T-cell (primary cell): ENCODE results near the gene EYA2. TPM values are rescaled to one million over a fixed set of nuclear protein-coding genes. Genes with fewer than 3 reads are reported as not detected.

Experiments used
- ATAC-seq, 4 experiments: fragments of 200-7000 bp in 3 of 4; fragments of 150-1000 bp in 1 of 4; cut with Tn5 transposase; replicated peaks in 1 of 4; 1 replicate in 3 of 4; 2 replicates in 1 of 4; pipeline ENCODE4 v1.10.0; 2021; ENCODE audit warnings: moderate library complexity in 3 of 4, mild to moderate bottlenecking in 2 of 4, moderate number of reproducible peaks in 1 of 4
- CTCF ChIA-PET, 2 donors: fragments of 300-600 bp; sonication (Branson Sonifier 250); formaldehyde crosslinking; loops; one replicate each; lab custom pipeline; 2022; ENCODE audit warnings: antibody characterized with exemption in 2 of 2; lab: Charles Lee
- POLR2A ChIA-PET, 2 donors: fragments of 300-600 bp; sonication (Branson Sonifier 250); formaldehyde crosslinking; loops; one replicate each; lab custom pipeline; 2022; ENCODE audit warnings: antibody characterized with exemption in 2 of 2; lab: Charles Lee
- DNase-seq, 35 experiments: peaks; one replicate each; pipeline versions ENCODE4 v3.0.0 to v3.0.0-alpha.2; 2013 to 2023
- H3K27ac ChIP-seq: one replicate; pipeline ENCODE4 v1.5.1; 2013; ENCODE audit warnings: low read length
- H3K27me3 ChIP-seq, 2 experiments: replicated peaks in 1 of 2; 1 replicate in 1 of 2; 2 replicates in 1 of 2; pipeline versions ENCODE4 v1.6.1 to v1.7.0; 2013; ENCODE audit warnings: low read length in 1 of 2, mixed read lengths in 1 of 2; ENCODE audit not compliant: control insufficient read depth in 2 of 2, insufficient read depth in 2 of 2; ENCODE audit errors: extremely low read depth in 1 of 2
- H3K36me3 ChIP-seq, 2 donors: 1 replicate in 1 of 2; 2 replicates in 1 of 2; pipeline versions ENCODE4 v1.6.1 to v1.7.0; 2013; ENCODE audit warnings: low read length in 1 of 2; ENCODE audit not compliant: control insufficient read depth in 2 of 2, insufficient read depth in 1 of 2; ENCODE audit errors: extremely low read depth in 1 of 2
- H3K4me1 ChIP-seq, 2 experiments: 1 replicate in 1 of 2; 2 replicates in 1 of 2; pipeline versions ENCODE4 v1.6.1 to v1.7.0; 2013; ENCODE audit warnings: low read length in 2 of 2, mixed read lengths in 1 of 2; ENCODE audit not compliant: insufficient read depth in 2 of 2, control insufficient read depth in 1 of 2; ENCODE audit errors: extremely low read depth in 1 of 2
- H3K4me3 ChIP-seq, 2 donors: 1 replicate in 1 of 2; 2 replicates in 1 of 2; pipeline versions ENCODE4 v1.5.1 to v1.7.0; 2013; ENCODE audit warnings: mild to moderate bottlenecking in 2 of 2, low read length in 1 of 2, moderate library complexity in 1 of 2; ENCODE audit not compliant: control insufficient read depth in 1 of 2; ENCODE audit errors: extremely low read depth in 1 of 2
- H3K9me3 ChIP-seq: 2 replicates; pipeline ENCODE4 v1.7.0; 2013
- H3K27ac Mint-ChIP-seq, 2 donors: one replicate each; pipeline ENCODE4 v1.8.0; 2020 to 2021; ENCODE audit warnings: mild to moderate bottlenecking in 2 of 2, mixed read lengths in 2 of 2
- H3K27me3 Mint-ChIP-seq, 2 donors: one replicate each; pipeline ENCODE4 v1.8.0; 2021 to 2022; ENCODE audit warnings: mixed read lengths in 2 of 2
- H3K36me3 Mint-ChIP-seq: one replicate; pipeline ENCODE4 v1.8.0; 2021; ENCODE audit warnings: mixed read lengths
- H3K4me1 Mint-ChIP-seq, 3 donors: one replicate each; pipeline ENCODE4 v1.8.0; 2020 to 2022; ENCODE audit warnings: mixed read lengths in 3 of 3, mild to moderate bottlenecking in 1 of 3
- H3K4me3 Mint-ChIP-seq, 3 donors: one replicate each; pipeline ENCODE4 v1.8.0; 2020 to 2022; ENCODE audit warnings: mild to moderate bottlenecking in 3 of 3, mixed read lengths in 3 of 3, moderate library complexity in 3 of 3
- H3K9me3 Mint-ChIP-seq, 3 donors: one replicate each; pipeline ENCODE4 v1.8.0; 2020 to 2022; ENCODE audit warnings: mixed read lengths in 3 of 3
- whole genome bisulfite sequencing: methylation state at CpG from one replicate; pipeline ENCODE4 v1.1.5; 2013; ENCODE audit warnings: missing lambda C conversion rate; ENCODE audit not compliant: insufficient coverage; 5-methylcytosine and 5-hydroxymethylcytosine counted together
- total RNA-seq, 35 experiments: library from RNA in 6 of 35; stranded (reverse) in 6 of 35; fragments of 120-200 nt in 1 of 35; gene quantifications; one replicate each; pipeline versions ENCODE4 v1.2.1 to v1.2.4 and lab custom pipeline; 2013 to 2026

Gene EYA2
- total RNA-seq, 5 donors from 2014 or later (not counting 1 experiment from before 2014, with no cell fraction given), result not detected

DNA sequence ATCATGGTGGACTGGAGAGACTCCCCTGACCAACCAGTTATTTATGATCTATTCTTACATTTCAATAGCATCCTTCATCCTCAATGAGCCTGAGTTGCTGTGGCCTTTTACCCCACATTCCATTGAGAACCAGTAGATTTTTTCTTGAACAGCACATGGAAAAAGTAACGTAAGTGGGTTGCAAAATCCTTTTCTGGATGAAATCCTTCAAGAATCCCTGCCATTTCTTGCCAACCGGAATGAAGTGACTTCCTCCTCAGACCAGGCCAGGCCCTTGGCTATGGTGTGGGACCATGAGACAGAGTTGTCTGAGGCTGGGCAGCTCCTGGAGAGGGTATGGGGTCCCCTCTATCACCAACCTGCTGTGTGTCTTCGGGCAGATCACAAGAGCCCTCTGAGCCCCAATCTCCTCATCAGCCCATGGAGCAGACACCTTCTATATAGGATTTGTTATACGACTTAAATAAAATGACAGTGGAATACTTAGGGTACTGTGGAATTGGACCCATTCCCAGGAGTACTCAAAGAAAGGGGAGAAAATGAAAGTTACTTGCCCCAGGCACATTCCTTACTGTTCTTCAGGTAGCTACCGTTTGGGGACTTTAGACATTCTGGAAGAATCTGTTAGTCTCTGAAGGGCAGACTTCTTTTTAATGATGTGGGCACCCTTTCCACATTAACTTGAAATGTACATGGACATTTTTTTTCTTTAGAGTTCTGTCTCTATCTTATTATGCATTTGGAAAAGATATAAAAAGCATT, 10.9 kb downstream of the EYA2 start:
- Mint-ChIP-seq H3K4me1 (no peaks in the 10 kb centered on the region), H3K27ac (no peak overlapping the region), H3K36me3 (no peaks in the 10 kb centered on the region), H3K4me3 (no peak overlapping the region), H3K27me3 (peaks cover 3 to 6% of the 10 kb centered on the region in 2 donors), H3K9me3 (no peaks in the 10 kb centered on the region)
- Histone ChIP-seq H3K4me3 (no peak overlapping the region), H3K4me1 (no peaks in the 10 kb centered on the region), H3K9me3 (no peaks in the 10 kb centered on the region), H3K36me3 (no peaks in the 10 kb centered on the region), H3K27me3 (peaks cover 0 to 2% of the 10 kb centered on the region in 2 experiments), H3K27ac (no peak overlapping the region)
- CTCF ChIA-PET, result no interaction called here
- POLR2A ChIA-PET, result no interaction called here
- DNase-seq (no peak), ATAC-seq (no peak)
- WGBS, result 60% methylated on average over 1 of the region's 5 CpGs

DNA sequence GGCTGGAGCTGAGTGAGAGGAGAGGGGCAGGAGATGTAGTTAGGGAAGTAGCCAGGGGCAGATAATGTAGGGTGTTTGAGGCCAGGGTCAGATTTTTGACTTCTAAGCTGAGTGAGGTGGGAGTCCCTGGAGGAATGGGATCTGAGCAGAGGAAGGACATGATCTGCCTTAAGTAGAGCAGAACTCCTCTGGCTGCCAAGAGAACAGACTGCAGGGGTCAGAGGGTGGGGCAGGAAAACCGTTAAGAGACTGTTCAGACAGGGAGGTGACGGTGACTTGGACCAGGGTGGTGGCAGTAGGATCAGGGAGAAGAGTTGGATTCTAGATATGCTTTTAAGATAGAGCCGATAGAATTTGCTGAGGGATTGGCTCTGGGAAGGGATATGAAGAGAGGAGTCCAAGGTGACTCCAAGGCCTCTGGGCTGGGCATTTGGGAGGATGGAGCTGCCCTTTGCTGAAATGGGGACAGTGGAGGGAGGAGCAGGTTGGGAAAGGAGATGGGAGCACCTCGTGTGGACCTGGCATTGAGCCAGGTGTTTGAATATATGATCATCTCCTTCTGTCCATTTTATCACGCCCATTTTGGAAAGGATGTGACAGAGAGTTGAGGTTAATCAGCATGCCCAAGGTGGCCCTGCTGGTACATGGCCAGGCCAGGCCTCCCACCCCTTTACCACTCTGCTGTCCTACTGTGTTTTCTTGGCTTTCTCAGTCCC, 18.8 kb downstream of the EYA2 start:
- ATAC-seq (no peak), DNase-seq (no peak)
- no peaks in the 10 kb centered on the region for H3K36me3 Mint-ChIP-seq
- no peaks in the 10 kb centered on the region for H3K4me1 Mint-ChIP-seq
- POLR2A ChIA-PET, result no interaction called here
- Histone ChIP-seq H3K36me3 (no peaks in the 10 kb centered on the region), H3K4me1 (no peaks in the 10 kb centered on the region), H3K27ac (no peak overlapping the region), H3K4me3 (no peak overlapping the region), H3K27me3 (peaks cover 2 to 8% of the 10 kb centered on the region in 2 experiments), H3K9me3 (no peaks in the 10 kb centered on the region)
- H3K27me3 Mint-ChIP-seq, result peaks cover 13% of the 10 kb centered on the region in 2 donors
- H3K27ac Mint-ChIP-seq, result no peak overlapping the region
- H3K4me3 Mint-ChIP-seq, result no peak overlapping the region
- peaks cover 0 to 3% (median 0%) of the 10 kb centered on the region in 3 donors for H3K9me3 Mint-ChIP-seq
- CTCF ChIA-PET, result no interaction called here
- 67% methylated on average over 4 of the region's 5 CpGs for WGBS

DNA sequence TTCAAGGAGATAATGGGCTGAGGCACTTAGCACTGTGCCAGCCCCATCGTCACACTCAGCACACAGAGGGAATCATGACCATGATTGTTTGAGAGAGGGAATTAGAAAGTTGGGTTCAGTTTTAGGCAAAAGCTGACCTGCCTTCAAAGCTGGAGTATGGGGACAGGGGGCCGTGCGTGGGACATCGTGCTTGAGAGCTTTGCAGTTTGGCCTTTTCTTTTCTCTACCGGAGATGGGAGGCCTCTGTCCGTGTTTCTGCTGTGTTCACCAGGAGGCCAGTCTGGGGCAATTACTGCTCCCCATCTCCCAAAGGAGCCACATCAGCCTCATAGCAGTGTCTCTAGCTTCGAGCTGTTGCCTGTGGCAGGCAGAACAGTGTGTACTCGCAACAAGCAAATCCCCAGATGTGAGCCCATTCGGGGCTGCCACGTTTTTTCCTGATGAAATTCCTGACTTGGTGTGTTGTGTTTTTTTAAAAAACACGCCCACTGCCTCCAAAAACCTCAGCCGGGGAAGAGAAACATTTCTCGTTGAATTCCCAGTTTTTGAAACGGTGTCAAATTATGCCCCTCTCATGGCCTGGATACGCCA, 20.2 kb downstream of the EYA2 start:
- Histone ChIP-seq H3K9me3 (no peaks in the 10 kb centered on the region), H3K4me3 (no peak overlapping the region), H3K27ac (no peak overlapping the region), H3K36me3 (no peaks in the 10 kb centered on the region), H3K27me3 (peaks cover 0 to 8% of the 10 kb centered on the region in 2 experiments), H3K4me1 (no peaks in the 10 kb centered on the region)
- no peak overlapping the region for H3K27ac Mint-ChIP-seq
- peaks cover 10 to 11% of the 10 kb centered on the region in 2 donors for H3K27me3 Mint-ChIP-seq
- CTCF ChIA-PET, result no interaction called here
- DNase-seq, result no peak
- POLR2A ChIA-PET, result no interaction called here
- ATAC-seq, result no peak
- no peaks in the 10 kb centered on the region for H3K4me1 Mint-ChIP-seq
- H3K9me3 Mint-ChIP-seq, result peaks cover 0 to 3% (median 0%) of the 10 kb centered on the region in 3 donors
- WGBS, result 71% methylated on average over 7 of the region's 15 CpGs
- no peaks in the 10 kb centered on the region for H3K36me3 Mint-ChIP-seq
- H3K4me3 Mint-ChIP-seq, result no peak overlapping the region

DNA sequence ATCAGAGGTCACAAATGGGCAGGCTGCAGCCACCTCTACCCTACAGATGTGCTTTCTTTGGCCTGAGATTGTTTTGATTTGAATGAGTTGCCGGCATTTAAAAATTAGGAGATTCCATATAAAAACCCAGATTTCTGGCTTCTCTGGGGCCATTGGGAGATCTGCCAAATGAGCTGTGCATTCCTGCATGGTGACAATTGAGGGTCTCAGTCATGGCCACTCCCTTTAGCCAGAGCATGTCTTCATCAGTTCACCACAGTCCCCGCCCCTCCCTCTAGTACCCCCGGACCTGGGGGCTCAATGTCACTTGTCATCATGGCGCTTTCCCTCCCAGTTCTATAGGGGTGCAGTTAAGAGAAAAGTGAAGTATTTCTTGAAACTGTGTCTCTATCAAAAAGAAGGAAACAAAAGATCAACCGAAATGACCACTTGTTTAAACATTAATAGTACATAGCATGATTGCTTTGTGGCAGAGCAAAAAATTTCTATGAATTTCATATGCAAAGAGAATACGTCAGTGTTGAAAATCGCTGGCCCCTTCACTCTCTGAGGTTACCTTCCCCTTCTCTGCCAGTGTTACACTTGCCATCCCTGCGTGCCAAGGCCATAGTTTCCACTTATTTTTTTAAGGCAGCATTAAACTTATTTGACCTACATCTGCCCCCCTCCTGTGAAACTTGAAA, 21.1 kb downstream of the EYA2 start:
- H3K4me3 Mint-ChIP-seq, result no peak overlapping the region
- peaks cover 0 to 3% (median 0%) of the 10 kb centered on the region in 3 donors for H3K9me3 Mint-ChIP-seq
- ChIA-PET CTCF (no interaction called here), POLR2A (no interaction called here)
- DNase-seq (no peak), ATAC-seq (no peak)
- no peaks in the 10 kb centered on the region for H3K9me3 ChIP-seq
- H3K27me3 Mint-ChIP-seq, result peaks cover 9 to 10% of the 10 kb centered on the region in 2 donors
- no peaks in the 10 kb centered on the region for H3K4me1 ChIP-seq
- H3K36me3 ChIP-seq, result no peaks in the 10 kb centered on the region
- peaks cover 0 to 8% of the 10 kb centered on the region in 2 experiments for H3K27me3 ChIP-seq
- no peaks in the 10 kb centered on the region for H3K4me1 Mint-ChIP-seq
- no peak overlapping the region for H3K27ac ChIP-seq
- H3K36me3 Mint-ChIP-seq, result no peaks in the 10 kb centered on the region
- WGBS, result 83% methylated on average over 1 of the region's 8 CpGs
- no peak overlapping the region for H3K4me3 ChIP-seq
- no peak overlapping the region for H3K27ac Mint-ChIP-seq

DNA sequence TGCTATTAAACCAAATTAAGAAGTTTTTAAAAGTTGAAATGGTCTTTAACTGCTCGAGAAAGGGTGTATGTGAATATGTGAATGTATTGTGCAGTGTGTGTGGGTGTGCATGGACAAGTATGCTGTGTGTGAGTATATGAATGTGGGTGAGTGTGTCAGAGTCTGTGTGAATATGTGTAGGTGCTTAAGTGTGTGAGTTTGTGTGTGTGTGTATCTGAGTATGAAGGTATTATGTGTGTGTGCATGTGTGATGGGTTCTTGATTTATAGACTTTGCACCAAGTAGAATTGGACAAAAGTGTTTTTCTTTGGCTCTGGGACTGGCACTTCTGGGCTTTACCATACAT, 21.6 kb downstream of the EYA2 start:
- Mint-ChIP-seq H3K9me3 (peaks cover 0 to 3% (median 0%) of the 10 kb centered on the region in 3 donors), H3K36me3 (no peaks in the 10 kb centered on the region), H3K27me3 (peaks cover 10% of the 10 kb centered on the region in 2 donors), H3K4me3 (no peak overlapping the region), H3K27ac (no peak overlapping the region), H3K4me1 (no peaks in the 10 kb centered on the region)
- CTCF ChIA-PET, result no interaction called here
- H3K9me3 ChIP-seq, result no peaks in the 10 kb centered on the region
- no peak for ATAC-seq
- no peak for DNase-seq
- peaks cover 0 to 8% of the 10 kb centered on the region in 2 experiments for H3K27me3 ChIP-seq
- WGBS, result 23% methylated on average over 1 of the region's 1 CpG
- POLR2A ChIA-PET, result no interaction called here
- H3K36me3 ChIP-seq, result no peaks in the 10 kb centered on the region
- no peaks in the 10 kb centered on the region for H3K4me1 ChIP-seq
- H3K4me3 ChIP-seq, result no peak overlapping the region
- no peak overlapping the region for H3K27ac ChIP-seq

DNA sequence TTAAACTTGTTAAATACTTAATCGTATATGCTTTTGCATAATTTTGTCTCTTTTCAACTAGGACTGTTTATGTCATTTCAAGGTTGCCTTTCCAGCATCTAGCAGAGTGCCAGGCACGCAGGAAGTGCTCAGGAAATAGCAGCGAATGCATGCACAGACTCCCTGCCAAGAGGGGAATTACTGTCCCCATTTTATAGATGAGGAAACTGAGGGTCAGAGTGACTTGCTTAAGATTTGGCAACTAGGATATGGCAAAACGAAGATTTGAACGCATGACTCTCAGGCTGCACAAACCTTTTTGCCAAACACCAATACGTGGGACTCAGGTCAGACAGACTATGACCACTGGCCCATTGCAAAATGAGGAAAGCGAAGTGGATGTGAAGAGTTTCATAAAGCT, 22.5 kb downstream of the EYA2 start:
- Histone ChIP-seq H3K4me3 (no peak overlapping the region), H3K4me1 (no peaks in the 10 kb centered on the region), H3K9me3 (no peaks in the 10 kb centered on the region), H3K27ac (no peak overlapping the region), H3K36me3 (no peaks in the 10 kb centered on the region), H3K27me3 (peaks cover 0 to 8% of the 10 kb centered on the region in 2 experiments)
- ChIA-PET CTCF (no interaction called here), POLR2A (no interaction called here)
- WGBS, result 72% methylated on average over 7 of the region's 7 CpGs
- Mint-ChIP-seq H3K4me3 (no peak overlapping the region), H3K4me1 (no peaks in the 10 kb centered on the region), H3K27ac (no peak overlapping the region), H3K36me3 (no peaks in the 10 kb centered on the region), H3K9me3 (peaks cover 0 to 3% (median 0%) of the 10 kb centered on the region in 3 donors), H3K27me3 (peaks cover 10 to 13% of the 10 kb centered on the region in 2 donors)
- DNase-seq (no peak), ATAC-seq (no peak)
